Activated CD4-positive, CD25-positive, alpha-beta regulatory T cell (primary cell): ENCODE data around the gene GLI1.
"Not testable (repeated sequence)": the region's sequence is repeated elsewhere in the genome, so short reads cannot be mapped to it uniquely, and the experiment has no call there.

ENCODE experiments used
- DNase-seq, 4 experiments: peaks; one replicate each; lab custom pipeline; 2025; lab: John Stamatoyannopoulos, UW

GLI1 gene

GRCh38 chr12:57476162-57476992, 16.8 kb downstream of the GLI1 start:
- DNase-seq = peak; percentile 30 to 61 (median 50)

- DNase-seq = no peak
These were observed 17.6 kb downstream of the GLI1 start for GRCh38 chr12:57476993-57477709.

GRCh38 chr12:57477710-57478681, 18.4 kb downstream of the GLI1 start:
- no peak for DNase-seq

- DNase-seq = no peak
These were observed 19.4 kb downstream of the GLI1 start for GRCh38 chr12:57479043-57479375.

GRCh38 chr12:57479376-57480115, 20.0 kb downstream of the GLI1 start, which contains the start of gene ARHGAP9:
ARHGAP9 (minus strand) TSS chr12:57479866; CDS start chr12:57479406, 460 bp downstream.
- DNase-seq = peak in 1 of 4 experiments; percentile 16

GRCh38 chr12:57481671-57482070, 22.1 kb downstream of the GLI1 start:
- DNase-seq = no peak

- no peak for DNase-seq
These were observed 23.9 kb downstream of the GLI1 start for GRCh38 chr12:57483466-57483865.

GRCh38 chr12:57485695-57486094, 26.1 kb downstream of the GLI1 start:
- no peak for DNase-seq

- DNase-seq = no peak
These were observed 27.5 kb downstream of the GLI1 start for GRCh38 chr12:57487055-57487596.

- DNase-seq = peak; percentile 74 to 85 (median 82)
These were observed 28.2 kb downstream of the GLI1 start, which contains the start of gene MARS1 for GRCh38 chr12:57487597-57488401. MARS1 (plus strand) TSS chr12:57488068; CDS start chr12:57488091, 23 bp downstream.

- DNase-seq = no peak
These were observed 29.0 kb downstream of the GLI1 start for GRCh38 chr12:57488402-57489156.

GRCh38 chr12:57489157-57489641, 29.6 kb downstream of the GLI1 start:
- no peak for DNase-seq

- DNase-seq = no peak
These were observed 30.5 kb downstream of the GLI1 start for GRCh38 chr12:57490126-57490525.

GRCh38 chr12:57491393-57492280, 32.1 kb downstream of the GLI1 start:
- DNase-seq = no peak

GRCh38 chr12:57495051-57495701, 35.6 kb downstream of the GLI1 start:
- not testable (repeated sequence) for DNase-seq

GRCh38 chr12:57496822-57497221, 37.2 kb downstream of the GLI1 start:
- no peak for DNase-seq
